ENCODE data around the gene DOCK1. TPM values are rescaled to one million over a fixed set of nuclear protein-coding genes. Genes with fewer than 3 reads are reported as not detected.

The DOCK1 gene
- total RNA-seq, 2 donors from 2014 or later = 1.1 TPM

DNA sequence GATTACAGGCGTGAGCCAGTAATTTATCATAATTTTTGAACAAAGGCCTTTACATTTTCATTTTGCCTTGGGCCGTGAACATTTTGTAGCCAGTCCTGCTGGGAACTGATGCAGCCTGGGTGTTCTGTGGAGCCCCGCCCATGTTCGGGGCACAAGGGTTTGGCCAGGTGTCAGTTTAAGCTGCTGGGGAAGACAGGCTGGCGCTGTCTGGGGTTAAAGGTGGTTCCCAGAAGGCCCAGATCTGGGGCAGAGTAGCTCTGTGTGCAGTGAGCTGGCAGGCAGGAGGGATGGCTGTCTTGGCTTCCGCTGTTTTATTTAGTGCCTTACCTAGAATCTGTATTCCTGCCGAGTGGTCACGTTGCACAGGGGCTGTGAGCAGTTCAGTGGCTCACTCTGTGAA, 50.2 kb downstream of the DOCK1 start:
- no peak overlapping the region for H3K27ac Mint-ChIP-seq
- no peaks in the 10 kb centered on the region for H3K9me3 Mint-ChIP-seq
- no peak for ATAC-seq
- H3K36me3 Mint-ChIP-seq = no peaks in the 10 kb centered on the region
- no peak for DNase-seq (ENCODE audit: low spot score in 2 of 2)

GRCh38 chr10:126955934-126956711, 50.9 kb downstream of the DOCK1 start:
- no peak for DNase-seq (ENCODE audit: low spot score in 2 of 2)
- no peak for ATAC-seq
- Mint-ChIP-seq H3K9me3 (no peaks in the 10 kb centered on the region), H3K27ac (no peak overlapping the region), H3K36me3 (no peaks in the 10 kb centered on the region)

DNA sequence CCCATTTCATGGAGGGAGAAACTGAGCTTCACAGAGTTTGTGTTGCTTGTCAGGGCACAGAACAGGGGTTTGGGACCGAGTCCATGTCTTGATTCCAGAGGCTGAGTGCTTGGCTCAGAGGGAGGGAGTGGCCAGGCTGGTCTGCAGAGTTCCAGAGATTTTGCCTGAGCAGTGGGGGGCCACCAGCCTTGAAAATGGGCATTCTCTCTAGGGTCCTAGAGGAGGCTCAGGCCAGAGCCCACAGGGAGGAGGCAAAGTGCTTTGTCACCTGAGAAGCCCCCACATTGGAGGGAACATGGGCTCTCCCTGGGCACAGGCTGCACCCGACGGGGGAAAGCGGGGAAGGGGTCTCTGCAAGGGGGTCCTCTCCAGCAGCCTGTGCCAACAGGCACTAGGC, 51.5 kb downstream of the DOCK1 start:
- ATAC-seq (no peak), DNase-seq (ENCODE audit: low spot score in 2 of 2) (no peak)
- no peak overlapping the region for H3K27ac Mint-ChIP-seq
- H3K36me3 Mint-ChIP-seq = no peaks in the 10 kb centered on the region
- H3K9me3 Mint-ChIP-seq = no peaks in the 10 kb centered on the region

DNA sequence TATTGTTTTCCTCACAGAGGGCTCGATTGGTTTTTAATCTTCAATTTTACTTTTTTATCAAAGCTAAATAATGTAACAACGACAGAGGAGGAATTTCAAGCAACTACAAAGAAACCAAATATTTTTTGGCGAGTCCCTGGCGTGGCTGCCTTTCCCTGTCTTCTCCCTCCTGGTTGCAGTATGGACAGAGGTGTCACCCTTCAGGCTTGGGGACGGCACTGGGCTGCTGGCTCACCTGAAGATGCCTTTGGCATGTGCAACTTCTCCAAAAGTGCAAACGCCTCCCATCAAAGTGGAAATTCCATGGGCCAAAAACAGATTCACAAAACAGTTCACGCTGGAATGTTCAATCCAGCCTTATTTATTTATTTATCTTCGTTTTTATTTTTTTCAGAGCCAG, 51.9 kb downstream of the DOCK1 start:
- Mint-ChIP-seq H3K36me3 (no peaks in the 10 kb centered on the region), H3K27ac (no peak overlapping the region), H3K9me3 (no peaks in the 10 kb centered on the region)
- no peak for DNase-seq (ENCODE audit: low spot score in 2 of 2)
- no peak for ATAC-seq

- no peaks in the 10 kb centered on the region for H3K36me3 Mint-ChIP-seq
- no peak for DNase-seq (ENCODE audit: low spot score in 2 of 2)
- no peak for ATAC-seq
- H3K27ac Mint-ChIP-seq = no peak overlapping the region
- no peaks in the 10 kb centered on the region for H3K9me3 Mint-ChIP-seq
These were observed 54.2 kb downstream of the DOCK1 start for GRCh38 chr10:126959431-126959830.

DNA sequence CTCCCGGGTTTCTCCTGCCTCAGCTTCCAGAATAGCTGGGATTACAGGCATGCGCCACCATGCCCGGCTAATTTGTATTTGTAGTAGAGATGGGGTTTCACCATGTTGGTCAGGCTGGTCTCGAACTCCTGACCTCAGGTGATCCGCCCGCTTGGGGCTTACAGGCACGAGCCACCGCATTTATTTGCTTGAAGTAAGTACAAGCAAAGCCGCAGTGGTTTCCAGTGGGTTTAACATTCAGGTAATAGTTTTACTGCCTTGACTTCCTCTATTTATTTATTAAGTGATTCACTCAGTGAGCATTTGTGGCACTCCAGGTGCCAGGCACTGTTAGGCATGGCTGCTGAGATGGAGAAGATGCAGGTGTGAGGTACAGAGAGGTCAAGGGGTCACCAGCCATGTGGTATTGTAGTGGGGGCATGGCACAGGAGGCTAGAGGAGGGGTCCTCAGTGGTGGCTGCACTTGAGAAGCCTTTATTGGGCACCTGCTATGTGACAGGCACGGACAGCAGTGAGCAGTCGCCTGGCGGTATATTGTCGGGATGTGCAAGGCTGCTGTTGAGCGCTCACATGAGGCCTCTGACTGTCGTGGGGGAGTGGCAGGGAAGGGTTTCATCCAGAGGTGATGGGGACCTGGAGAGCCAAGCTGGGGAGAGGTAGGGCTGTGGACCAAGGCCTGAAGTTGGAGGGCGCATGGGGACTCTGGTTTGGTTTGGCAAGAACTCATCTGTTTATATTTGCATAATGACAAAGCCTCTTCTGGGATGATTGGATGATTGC, 54.9 kb downstream of the DOCK1 start:
- Mint-ChIP-seq H3K9me3 (no peaks in the 10 kb centered on the region), H3K27ac (no peak overlapping the region), H3K36me3 (no peaks in the 10 kb centered on the region)
- no peak for DNase-seq (ENCODE audit: low spot score in 2 of 2)
- ATAC-seq = no peak

- Mint-ChIP-seq H3K27ac (no peak overlapping the region), H3K36me3 (peaks cover 0 to 11% of the 10 kb centered on the region in 2 donors), H3K9me3 (peaks cover 0 to 7% of the 10 kb centered on the region in 2 donors)
- DNase-seq (ENCODE audit: low spot score in 2 of 2) = no peak
- ATAC-seq = no peak
These were observed 58.1 kb downstream of the DOCK1 start for GRCh38 chr10:126963354-126963753.

- Mint-ChIP-seq H3K9me3 (peaks cover 0 to 9% of the 10 kb centered on the region in 2 donors), H3K36me3 (peaks cover 0 to 13% of the 10 kb centered on the region in 2 donors), H3K27ac (no peak overlapping the region)
- ATAC-seq (no peak), DNase-seq (ENCODE audit: low spot score in 2 of 2) (no peak)
These were observed 59.0 kb downstream of the DOCK1 start for GRCh38 chr10:126964190-126964589.

DNA sequence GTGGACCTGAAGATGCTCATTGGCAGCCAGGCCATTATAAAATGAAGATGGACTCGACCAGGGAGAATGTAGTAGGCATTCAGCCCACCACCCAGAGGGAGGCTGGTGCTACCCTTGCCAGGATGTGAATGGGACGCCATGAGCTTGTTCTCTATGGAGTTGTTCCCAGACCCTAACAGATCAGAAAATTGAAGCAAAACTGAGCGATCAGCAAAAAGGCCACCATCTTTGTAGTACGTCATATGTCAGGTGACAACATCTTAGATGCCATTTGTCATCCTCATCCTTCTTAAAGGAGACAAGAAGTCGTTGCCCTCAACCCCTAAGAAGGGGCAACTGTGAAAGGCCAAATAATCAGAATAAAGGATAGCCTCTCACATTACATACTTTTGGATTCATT, 61.7 kb downstream of the DOCK1 start:
- DNase-seq (ENCODE audit: low spot score in 2 of 2) = no peak
- Mint-ChIP-seq H3K27ac (no peak overlapping the region), H3K36me3 (peaks cover 0 to 13% of the 10 kb centered on the region in 2 donors), H3K9me3 (peaks cover 0 to 9% of the 10 kb centered on the region in 2 donors)
- no peak for ATAC-seq

DNA sequence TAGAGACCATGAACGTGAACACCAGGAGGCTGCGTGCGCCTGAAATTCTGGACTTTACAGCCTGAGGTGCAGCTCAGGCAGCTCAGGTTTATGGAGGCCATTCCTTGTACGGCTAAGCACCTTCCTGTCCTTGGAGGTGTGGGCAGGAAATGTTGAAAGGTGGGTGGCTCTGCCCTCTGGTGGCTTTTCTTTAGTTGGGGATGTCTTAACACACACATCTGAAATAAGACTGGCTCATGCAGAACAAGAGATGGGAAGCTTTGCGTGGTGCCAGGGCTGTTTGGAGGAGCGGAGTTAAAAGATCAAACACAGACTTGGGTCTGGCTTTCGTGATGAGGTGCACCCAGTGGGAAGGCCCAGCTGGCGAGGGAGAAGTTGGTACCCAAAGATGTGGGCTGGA, 64.1 kb downstream of the DOCK1 start:
- no peak for DNase-seq (ENCODE audit: low spot score in 2 of 2)
- no peak for ATAC-seq
- peaks cover 0 to 13% of the 10 kb centered on the region in 2 donors for H3K36me3 Mint-ChIP-seq
- H3K27ac Mint-ChIP-seq = no peak overlapping the region
- peaks cover 0 to 9% of the 10 kb centered on the region in 2 donors for H3K9me3 Mint-ChIP-seq

DNA sequence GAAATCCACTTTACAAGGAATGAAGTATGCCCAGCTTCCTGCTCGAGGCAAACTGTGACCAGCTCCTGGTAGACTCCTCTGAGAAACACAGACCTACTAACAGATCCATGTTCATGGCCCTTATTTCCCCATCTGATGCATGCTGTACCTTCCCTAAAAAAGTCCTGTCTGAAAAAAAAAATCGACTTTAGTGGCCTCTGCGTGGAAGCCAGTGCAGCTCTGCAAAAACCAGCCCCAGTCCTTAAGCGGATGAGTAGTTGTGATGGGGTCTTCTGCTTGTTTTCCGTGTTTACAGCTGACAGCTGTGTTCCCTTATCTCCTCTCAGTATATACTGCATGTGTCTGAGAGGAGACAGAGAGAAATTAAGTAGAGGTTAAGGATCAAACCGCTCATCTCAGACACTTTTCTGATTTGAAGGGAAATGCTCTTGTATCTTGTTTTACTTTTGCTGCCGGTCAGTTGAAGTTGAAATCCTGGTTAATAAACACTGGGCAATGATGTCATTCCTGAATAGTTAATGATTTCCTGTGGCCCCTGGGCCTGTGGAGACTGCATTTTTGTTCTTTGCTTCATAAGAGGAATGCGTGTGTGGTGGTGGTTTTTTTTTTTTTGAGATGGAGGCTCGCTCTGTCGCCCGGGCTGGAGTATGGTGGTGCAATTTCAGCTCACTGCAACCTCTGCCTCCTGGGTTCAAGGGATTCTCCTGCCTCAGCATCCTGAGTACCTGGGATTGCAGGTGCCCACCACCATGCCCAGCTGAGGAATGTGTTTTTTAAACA, 67.6 kb downstream of the DOCK1 start:
- DNase-seq (ENCODE audit: low spot score in 2 of 2) (no peak), ATAC-seq (no peak)
- Mint-ChIP-seq H3K27ac (no peak overlapping the region), H3K36me3 (peaks cover 0 to 8% of the 10 kb centered on the region in 2 donors), H3K9me3 (peaks cover 0 to 6% of the 10 kb centered on the region in 2 donors)

DNA sequence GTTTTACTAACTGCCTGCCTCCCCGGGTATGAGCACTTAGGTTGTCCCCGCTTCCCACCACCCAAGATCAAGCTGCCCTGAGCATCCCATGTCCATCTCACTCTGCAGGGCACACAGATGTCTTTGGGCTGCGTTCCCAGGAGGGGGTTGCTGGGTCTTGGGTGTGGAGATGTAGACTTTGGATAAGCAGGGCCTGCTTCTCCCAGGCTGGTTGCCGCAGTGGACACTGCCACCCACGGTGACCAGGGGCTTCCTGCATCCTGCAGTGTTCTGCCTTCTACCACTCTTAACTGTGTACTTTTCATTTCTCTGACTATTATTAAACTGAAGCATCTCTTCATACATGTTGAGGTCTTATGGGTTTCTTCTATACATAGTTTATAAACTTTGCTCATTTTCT, 70.0 kb downstream of the DOCK1 start:
- ATAC-seq (no peak), DNase-seq (ENCODE audit: low spot score in 2 of 2) (no peak)
- no peaks in the 10 kb centered on the region for H3K36me3 Mint-ChIP-seq
- H3K9me3 Mint-ChIP-seq = no peaks in the 10 kb centered on the region
- no peak overlapping the region for H3K27ac Mint-ChIP-seq

GRCh38 chr10:126977216-126977615, 72.0 kb downstream of the DOCK1 start:
- no peak overlapping the region for H3K27ac Mint-ChIP-seq
- ATAC-seq (no peak), DNase-seq (ENCODE audit: low spot score in 2 of 2) (no peak)
- no peaks in the 10 kb centered on the region for H3K36me3 Mint-ChIP-seq
- no peaks in the 10 kb centered on the region for H3K9me3 Mint-ChIP-seq

DNA sequence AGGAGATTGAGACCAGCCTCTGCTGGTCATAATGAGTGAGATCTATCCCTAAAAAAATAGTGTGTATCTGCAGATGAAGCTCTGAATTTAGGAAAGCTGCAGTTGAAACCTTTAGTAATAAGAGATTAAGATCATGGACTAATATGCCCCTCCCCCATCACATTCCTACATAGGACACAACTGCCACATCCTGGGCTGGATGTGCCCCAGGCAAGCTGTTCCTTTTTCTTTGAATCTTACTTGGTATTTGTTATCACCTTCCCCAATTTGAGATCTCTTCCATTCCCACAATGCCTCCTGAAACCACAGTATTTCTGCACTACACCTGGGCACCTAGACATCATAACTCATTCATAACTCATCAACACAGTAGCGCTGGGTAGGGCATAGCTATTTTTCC, 74.1 kb downstream of the DOCK1 start:
- DNase-seq (ENCODE audit: low spot score in 2 of 2) (no peak), ATAC-seq (no peak)
- H3K36me3 Mint-ChIP-seq = no peaks in the 10 kb centered on the region

DNA sequence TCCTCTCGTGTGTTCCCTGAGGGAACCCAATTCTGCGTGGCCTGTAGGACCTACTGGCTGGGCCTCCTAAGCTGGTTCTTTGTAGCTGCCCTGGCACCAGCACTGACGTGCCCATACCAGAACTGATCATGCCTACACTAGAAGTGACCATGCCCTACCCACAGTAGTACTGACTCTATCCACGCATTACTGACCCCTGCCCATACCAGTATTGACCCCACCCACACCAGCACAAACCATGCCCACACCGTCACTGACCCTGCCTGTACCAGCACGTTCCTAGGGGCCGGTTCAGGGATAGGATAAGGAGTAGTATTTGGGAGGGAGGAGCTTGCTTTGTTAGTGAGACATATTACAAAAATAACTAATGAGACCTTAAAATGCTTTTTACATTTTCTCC, 88.0 kb downstream of the DOCK1 start:
- H3K36me3 Mint-ChIP-seq = no peaks in the 10 kb centered on the region

More for the DNA sequence above, 74.1 kb downstream of the DOCK1 start:
- no peaks in the 10 kb centered on the region for H3K9me3 Mint-ChIP-seq
- no peak overlapping the region for H3K27ac Mint-ChIP-seq

GRCh38 chr10:126997801-126998590, 92.8 kb downstream of the DOCK1 start:
- H3K36me3 Mint-ChIP-seq = peaks cover 4 to 7% of the 10 kb centered on the region in 2 donors
- ATAC-seq = no peak
- peaks cover 9 to 14% of the 10 kb centered on the region in 2 donors for H3K9me3 Mint-ChIP-seq
- DNase-seq (ENCODE audit: low spot score in 2 of 2) = no peak
- H3K27ac Mint-ChIP-seq = no peak overlapping the region

More for the DNA sequence above, 88.0 kb downstream of the DOCK1 start:
- ATAC-seq (no peak), DNase-seq (ENCODE audit: low spot score in 2 of 2) (no peak)
- no peaks in the 10 kb centered on the region for H3K9me3 Mint-ChIP-seq
- H3K27ac Mint-ChIP-seq = no peak overlapping the region

Measured in activated naive CD4-positive, alpha-beta T cell treated with anti-CD3 and anti-CD28 coated beads, Interleukin-2, amount 50 U/mL, for 72 hours (primary cell).